Measurements from ENCODE around the gene ANXA3. TPM values are rescaled to one million over a fixed set of nuclear protein-coding genes. Genes with fewer than 3 reads are reported as not detected.

ANXA3 gene
- total RNA-seq, 4 donors from 2014 or later: 29.7 to 170 (median 95.7) TPM

- TF ChIP-seq POLR2A (IDR thresholded peaks at IDR 0.05) (no peak), CTCF (IDR thresholded peaks at IDR 0.05) (no peak), EP300 (IDR thresholded peaks at IDR 0.05) (no peak)
- Histone ChIP-seq H3K9me3 (peaks cover 0 to 4% (median 0%) of the 10 kb centered on the region in 4 donors), H3K4me3 (no peak overlapping the region), H3K27ac (no peak overlapping the region), H3K36me3 (no peaks in the 10 kb centered on the region), H3K4me1 (no peaks in the 10 kb centered on the region), H3K27me3 (no peaks in the 10 kb centered on the region)
- 67 to 69% methylated on average over 3 of the region's 3 CpGs for WGBS, 2 donors
- DNase-seq (ENCODE audit: low spot score in 2 of 2): no peak
These were observed 23.2 kb upstream of the ANXA3 start for GRCh38 chr4:78528327-78528726.

GRCh38 chr4:78529569-78530209 lies 21.9 kb upstream of the ANXA3 start:
- Histone ChIP-seq H3K9me3 (peaks cover 0 to 4% (median 0%) of the 10 kb centered on the region in 4 donors), H3K27ac (no peak overlapping the region), H3K4me3 (no peak overlapping the region), H3K27me3 (no peaks in the 10 kb centered on the region), H3K4me1 (peaks cover 0 to 8% (median 2%) of the 10 kb centered on the region in 4 donors), H3K36me3 (no peaks in the 10 kb centered on the region)
- TF ChIP-seq POLR2A (IDR thresholded peaks at IDR 0.05): no peak
- no peak for TF ChIP-seq CTCF (IDR thresholded peaks at IDR 0.05)
- TF ChIP-seq EP300 (IDR thresholded peaks at IDR 0.05): no peak
- 60 to 63% methylated on average over 2 of the region's 2 CpGs for WGBS, 2 donors
- no peak for DNase-seq (ENCODE audit: low spot score in 2 of 2)

DNA sequence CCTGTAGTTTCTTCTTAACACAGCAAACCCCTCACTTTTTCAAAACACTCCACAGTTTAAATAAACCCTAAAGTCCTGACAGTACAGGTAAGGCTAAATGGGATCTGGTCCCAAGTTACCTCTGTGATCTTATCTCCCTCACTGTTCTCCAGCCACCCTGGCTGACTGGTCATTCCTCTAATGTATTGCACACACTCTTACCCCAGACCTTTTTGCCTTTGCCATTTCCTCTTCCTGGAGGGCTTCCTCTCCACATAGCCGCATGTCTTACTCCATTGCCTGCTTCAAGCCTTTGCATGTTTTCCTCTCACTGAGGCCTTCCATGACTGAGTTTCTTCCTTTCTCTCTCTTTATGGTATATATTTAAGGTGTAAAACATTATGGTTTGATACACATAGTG lies 19.5 kb upstream of the ANXA3 start:
- Histone ChIP-seq H3K4me1 (peaks cover 0 to 8% (median 2%) of the 10 kb centered on the region in 4 donors), H3K36me3 (peaks cover 0 to 2% (median 0%) of the 10 kb centered on the region in 3 donors), H3K9me3 (peaks cover 0 to 4% (median 0%) of the 10 kb centered on the region in 4 donors), H3K4me3 (no peak overlapping the region), H3K27me3 (no peaks in the 10 kb centered on the region), H3K27ac (no peak overlapping the region)
- TF ChIP-seq POLR2A (IDR thresholded peaks at IDR 0.05): no peak
- no peak for TF ChIP-seq EP300 (IDR thresholded peaks at IDR 0.05)
- TF ChIP-seq CTCF (IDR thresholded peaks at IDR 0.05): no peak
- 87 to 93% methylated on average over 1 of the region's 1 CpG for WGBS, 2 donors
- DNase-seq (ENCODE audit: low spot score in 2 of 2): no peak

- peaks cover 0 to 2% (median 0%) of the 10 kb centered on the region in 3 donors for H3K36me3 ChIP-seq
- peak overlapping the region in 2 of 4 donors; percentile 74 to 81 for H3K27ac ChIP-seq
- H3K27me3 ChIP-seq: no peaks in the 10 kb centered on the region
- TF ChIP-seq POLR2A (IDR thresholded peaks at IDR 0.05) (no peak), CTCF (IDR thresholded peaks at IDR 0.05) (no peak), EP300 (IDR thresholded peaks at IDR 0.05) (no peak)
- 64 to 73% methylated on average over 5 of the region's 5 CpGs for WGBS, 2 donors
- H3K4me3 ChIP-seq: no peak overlapping the region
- DNase-seq (ENCODE audit: low spot score in 2 of 2): no peak
- H3K9me3 ChIP-seq: peaks cover 0 to 4% (median 0%) of the 10 kb centered on the region in 4 donors
- peaks cover 0 to 8% (median 2%) of the 10 kb centered on the region in 4 donors for H3K4me1 ChIP-seq
These were observed 17.7 kb upstream of the ANXA3 start for GRCh38 chr4:78533854-78534253.

GRCh38 chr4:78534286-78534955 lies 17.1 kb upstream of the ANXA3 start:
- 57 to 61% methylated on average over 4 of the region's 4 CpGs for WGBS, 2 donors
- Histone ChIP-seq H3K27ac (peak overlapping the region in 3 of 4 donors; percentile 65 to 81 (median 74)), H3K4me3 (no peak overlapping the region), H3K4me1 (peaks cover 0 to 8% (median 2%) of the 10 kb centered on the region in 4 donors), H3K27me3 (no peaks in the 10 kb centered on the region), H3K9me3 (peaks cover 0 to 4% (median 0%) of the 10 kb centered on the region in 4 donors), H3K36me3 (peaks cover 0 to 2% (median 0%) of the 10 kb centered on the region in 3 donors)
- peak in 1 of 2 donors; percentile 10 for TF ChIP-seq EP300 (IDR thresholded peaks at IDR 0.05)
- TF ChIP-seq CTCF (IDR thresholded peaks at IDR 0.05): no peak
- no peak for DNase-seq (ENCODE audit: low spot score in 2 of 2)

Data from tibial nerve (tissue), 4 donors.